Thymus (tissue), 11 donors: ENCODE measurements around the gene PDGFC. TPM values are rescaled to one million over a fixed set of nuclear protein-coding genes. Genes with fewer than 3 reads are reported as not detected.

Experiments used
- DNase-seq, 9 donors: peaks; one replicate each; pipeline ENCODE4 v3.0.0-alpha.2; 2013; ENCODE audit warnings: low spot score in 9 of 9, low read depth in 6 of 9, missing footprints in 1 of 9
- H3K27ac ChIP-seq, 2 donors: one replicate each; pipeline ENCODE4 v1.5.1; 2013; ENCODE audit warnings: control low read depth in 1 of 2, low read depth in 1 of 2, low read length in 1 of 2, mild to moderate bottlenecking in 1 of 2, moderate library complexity in 1 of 2
- H3K27me3 ChIP-seq, 2 donors: one replicate each; pipeline ENCODE4 v1.5.1; 2013; ENCODE audit warnings: low read length in 1 of 2; ENCODE audit not compliant: control insufficient read depth in 2 of 2, insufficient read depth in 1 of 2
- H3K36me3 ChIP-seq, 2 donors: one replicate each; pipeline ENCODE4 v1.5.1; 2013; ENCODE audit warnings: low read length in 1 of 2, mild to moderate bottlenecking in 1 of 2, moderate library complexity in 1 of 2; ENCODE audit not compliant: control insufficient read depth in 2 of 2, insufficient read depth in 2 of 2
- H3K4me1 ChIP-seq, 2 donors: one replicate each; pipeline ENCODE4 v1.5.1; 2013; ENCODE audit warnings: low read length in 2 of 2; ENCODE audit not compliant: control insufficient read depth in 2 of 2, insufficient read depth in 2 of 2
- H3K4me3 ChIP-seq, 2 donors: one replicate each; pipeline ENCODE4 v1.5.1; 2013; ENCODE audit warnings: low read length in 2 of 2, control low read depth in 1 of 2, mild to moderate bottlenecking in 1 of 2
- H3K9me3 ChIP-seq, 2 donors: one replicate each; pipeline ENCODE4 v1.5.1; 2013; ENCODE audit warnings: low read length in 1 of 2, mild to moderate bottlenecking in 1 of 2; ENCODE audit not compliant: control insufficient read depth in 2 of 2, insufficient read depth in 1 of 2
- WGBS: extraction: QIAGEN DNeasy Blood & Tissue Kit; methylation state at CpG from one replicate; pipeline ENCODE4 v1.1.7; 2013; 5-methylcytosine and 5-hydroxymethylcytosine counted together
- polyA plus RNA-seq: library from polyadenylated mRNA; stranded (reverse); fragments of 200-250 nt; gene quantifications from one replicate; pipeline ENCODE4 v1.2.3, GENCODE V29; 2013
- total RNA-seq: library from RNA; stranded (reverse); fragments of 120-200 nt; gene quantifications from one replicate; pipeline ENCODE4 v1.2.4, GENCODE V29; 2013
- donor health status: healthy.

PDGFC gene
- total and polyA plus RNA-seq, 2 donors: 11.0 to 13.1 TPM

DNA sequence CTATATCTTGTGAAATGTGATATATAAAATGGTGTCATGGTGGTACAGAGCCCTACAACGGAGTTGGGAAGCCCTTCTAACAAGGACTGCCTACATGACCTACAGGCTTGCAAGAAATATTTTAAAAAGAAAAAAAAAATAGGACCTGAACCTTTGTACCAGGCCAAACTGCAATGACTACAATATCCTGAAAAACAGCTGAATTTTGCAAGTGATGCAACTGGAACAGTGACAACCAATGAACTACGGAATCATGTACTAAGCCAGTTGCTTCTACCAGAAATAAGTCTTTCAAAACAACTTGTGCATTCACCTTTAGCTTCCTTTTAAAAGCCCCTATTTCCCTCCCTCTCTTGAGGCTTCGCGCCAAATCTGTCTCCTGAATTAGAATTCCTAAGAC lies 58.4 kb downstream of the PDGFC start:
- no peak overlapping the region for H3K4me3 ChIP-seq
- H3K36me3 ChIP-seq: no peaks in the 10 kb centered on the region
- no peak overlapping the region for H3K27ac ChIP-seq
- DNase-seq: no peak
- no peaks in the 10 kb centered on the region for H3K27me3 ChIP-seq
- over 99% methylated on average over 4 of the region's 4 CpGs for WGBS
- H3K4me1 ChIP-seq: no peaks in the 10 kb centered on the region
- H3K9me3 ChIP-seq: peaks cover 0 to 1% of the 10 kb centered on the region in 2 donors

DNA sequence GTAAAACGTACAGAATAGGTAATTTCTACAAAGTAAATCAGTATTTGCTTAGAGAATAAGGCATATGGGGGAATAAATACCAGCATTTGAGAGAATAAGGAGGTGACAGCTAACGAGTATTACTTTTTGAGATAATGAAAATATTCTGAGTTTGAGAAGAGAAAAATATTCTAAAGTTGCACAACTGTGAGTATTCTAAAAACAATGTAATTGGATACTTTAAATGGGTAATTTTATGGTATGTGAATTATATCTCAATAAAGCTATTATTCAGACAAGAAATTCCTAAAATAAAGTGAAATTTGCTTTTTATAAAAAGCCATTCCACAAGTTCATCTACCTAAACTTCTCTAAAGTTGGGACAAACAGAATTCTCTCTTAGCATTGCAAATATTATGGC lies 62.6 kb downstream of the PDGFC start:
- H3K4me1 ChIP-seq: no peaks in the 10 kb centered on the region
- H3K9me3 ChIP-seq: peaks cover 0 to 1% of the 10 kb centered on the region in 2 donors
- no peak overlapping the region for H3K27ac ChIP-seq
- WGBS: 89% methylated on average over 2 of the region's 2 CpGs
- H3K36me3 ChIP-seq: no peaks in the 10 kb centered on the region
- H3K27me3 ChIP-seq: no peaks in the 10 kb centered on the region
- no peak overlapping the region for H3K4me3 ChIP-seq
- DNase-seq: no peak

- Histone ChIP-seq H3K27ac (no peak overlapping the region), H3K36me3 (no peaks in the 10 kb centered on the region), H3K4me1 (no peaks in the 10 kb centered on the region), H3K27me3 (no peaks in the 10 kb centered on the region), H3K9me3 (no peaks in the 10 kb centered on the region), H3K4me3 (no peak overlapping the region)
- no peak for DNase-seq
- 42% methylated on average over 2 of the region's 2 CpGs for WGBS
These were observed 65.3 kb downstream of the PDGFC start for GRCh38 chr4:156906325-156906724.

- WGBS: 81% methylated on average over 3 of the region's 3 CpGs
- DNase-seq: no peak
- Histone ChIP-seq H3K27me3 (no peaks in the 10 kb centered on the region), H3K9me3 (no peaks in the 10 kb centered on the region), H3K4me1 (no peaks in the 10 kb centered on the region), H3K27ac (no peak overlapping the region), H3K36me3 (no peaks in the 10 kb centered on the region), H3K4me3 (no peak overlapping the region)
These were observed 69.7 kb downstream of the PDGFC start for GRCh38 chr4:156901871-156902270.

DNA sequence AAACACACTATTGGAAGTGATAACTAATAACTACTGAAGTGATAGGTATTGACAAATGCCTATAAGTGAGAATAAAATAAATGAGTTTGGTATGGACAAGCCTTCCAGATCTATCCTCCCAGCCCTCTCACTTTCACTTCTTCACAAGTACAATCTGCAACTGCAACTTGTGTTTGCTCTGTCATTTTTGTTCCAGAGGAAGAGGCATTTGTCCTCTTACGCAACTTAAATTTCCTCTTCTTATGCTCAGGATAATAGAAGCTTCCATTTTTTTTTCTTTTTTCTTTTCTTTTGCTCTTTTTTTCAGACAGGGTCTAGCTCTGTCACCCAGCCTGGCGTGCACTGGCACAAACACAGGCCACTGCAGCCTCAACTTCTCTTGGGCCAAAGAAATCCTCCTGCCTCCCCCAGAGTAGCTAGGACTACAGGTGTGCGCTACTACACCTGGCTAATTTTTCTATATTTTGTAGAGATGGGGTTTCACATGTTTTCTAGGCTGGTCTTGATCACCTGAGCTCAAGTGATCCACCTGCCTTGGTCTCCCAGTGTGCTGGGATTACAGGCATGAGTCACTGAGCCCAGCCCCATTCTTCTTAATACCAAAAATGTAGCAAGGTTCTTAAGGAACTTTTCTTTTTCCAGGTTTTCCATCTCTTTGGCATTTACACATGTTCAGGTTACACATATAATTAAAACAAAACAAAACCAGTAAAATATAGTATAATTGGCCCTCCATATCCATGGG lies 73.1 kb downstream of the PDGFC start:
- Histone ChIP-seq H3K4me3 (no peak overlapping the region), H3K4me1 (no peaks in the 10 kb centered on the region), H3K9me3 (no peaks in the 10 kb centered on the region), H3K27me3 (no peaks in the 10 kb centered on the region), H3K36me3 (no peaks in the 10 kb centered on the region), H3K27ac (no peak overlapping the region)
- DNase-seq: no peak
- 63% methylated on average over 3 of the region's 3 CpGs for WGBS

GRCh38 chr4:156896527-156896926 lies 75.1 kb downstream of the PDGFC start:
- Histone ChIP-seq H3K27me3 (no peaks in the 10 kb centered on the region), H3K4me3 (no peak overlapping the region), H3K9me3 (no peaks in the 10 kb centered on the region), H3K27ac (no peak overlapping the region), H3K4me1 (no peaks in the 10 kb centered on the region), H3K36me3 (no peaks in the 10 kb centered on the region)
- WGBS: 38% methylated on average over 1 of the region's 1 CpG
- DNase-seq: no peak

- no peaks in the 10 kb centered on the region for H3K9me3 ChIP-seq
- no peak overlapping the region for H3K4me3 ChIP-seq
- H3K27ac ChIP-seq: no peak overlapping the region
- no peak for DNase-seq
- no peaks in the 10 kb centered on the region for H3K4me1 ChIP-seq
- H3K27me3 ChIP-seq: no peaks in the 10 kb centered on the region
- H3K36me3 ChIP-seq: no peaks in the 10 kb centered on the region
- 96% methylated on average over 1 of the region's 1 CpG for WGBS
These were observed 77.4 kb downstream of the PDGFC start for GRCh38 chr4:156894234-156894633.

GRCh38 chr4:156892805-156893204 lies 78.8 kb downstream of the PDGFC start:
- H3K36me3 ChIP-seq: no peaks in the 10 kb centered on the region
- no peaks in the 10 kb centered on the region for H3K27me3 ChIP-seq
- WGBS: 94% methylated on average over 2 of the region's 2 CpGs
- H3K9me3 ChIP-seq: no peaks in the 10 kb centered on the region
- H3K4me1 ChIP-seq: no peaks in the 10 kb centered on the region
- DNase-seq: no peak
- no peak overlapping the region for H3K4me3 ChIP-seq
- H3K27ac ChIP-seq: no peak overlapping the region

- Histone ChIP-seq H3K9me3 (no peaks in the 10 kb centered on the region), H3K27ac (no peak overlapping the region), H3K4me1 (no peaks in the 10 kb centered on the region), H3K4me3 (no peak overlapping the region), H3K36me3 (no peaks in the 10 kb centered on the region), H3K27me3 (no peaks in the 10 kb centered on the region)
- 94% methylated on average over 8 of the region's 8 CpGs for WGBS
- DNase-seq: no peak
These were observed 81.7 kb downstream of the PDGFC start for GRCh38 chr4:156889616-156890594.
